ENCODE results near the gene RPL36. TPM values are rescaled to one million over a fixed set of nuclear protein-coding genes. Genes with fewer than 3 reads are reported as not detected.

RPL36 gene
- polyA plus RNA-seq, 1 of the 3 experiments (the other 2 are of a cell fraction): 1,383 TPM

DNA sequence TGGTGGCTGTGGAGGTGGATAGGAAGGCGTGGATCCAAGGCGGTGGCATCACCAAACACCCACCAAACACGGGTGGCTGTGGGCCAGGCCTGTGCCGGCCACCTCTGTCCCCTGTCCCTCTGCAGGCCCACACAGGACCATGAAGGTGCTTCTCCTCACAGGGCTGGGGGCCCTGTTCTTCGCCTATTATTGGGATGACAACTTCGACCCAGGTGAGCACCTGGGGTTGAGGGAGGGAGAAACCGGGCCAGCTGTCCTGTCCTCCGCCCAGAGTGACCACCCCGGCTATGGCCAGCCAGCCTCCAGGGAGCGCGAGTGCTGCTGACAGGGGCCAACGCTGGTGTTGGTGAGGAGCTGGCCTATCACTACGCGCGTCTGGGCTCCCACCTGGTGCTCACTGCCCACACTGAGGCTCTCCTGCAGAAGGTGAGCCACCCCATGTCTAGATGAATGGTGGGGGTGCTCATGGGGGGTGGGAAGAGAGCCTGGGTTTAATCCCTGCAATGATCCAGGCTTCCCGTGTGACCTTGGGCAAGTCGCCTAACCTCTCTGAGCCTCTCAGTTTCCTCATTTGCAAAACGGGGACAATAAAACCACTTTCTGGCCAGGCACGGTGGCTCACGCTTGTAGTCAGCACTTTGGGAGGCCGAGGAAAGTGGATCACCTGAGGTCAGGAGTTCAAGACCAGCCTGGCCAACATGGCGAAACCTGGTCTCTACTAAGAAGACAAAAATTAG is 5.2 kb upstream of the RPL36 start:
- H3K4me3 ChIP-seq (ENCODE audit: low read depth in 2 of 2, low read length in 1 of 2): no peak overlapping the region
- TF ChIP-seq, protein P1, sequence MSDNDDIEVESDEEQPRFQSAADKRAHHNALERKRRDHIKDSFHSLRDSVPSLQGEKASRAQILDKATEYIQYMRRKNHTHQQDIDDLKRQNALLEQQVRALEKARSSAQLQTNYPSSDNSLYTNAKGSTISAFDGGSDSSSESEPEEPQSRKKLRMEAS (IDR thresholded peaks at IDR 0.05; ENCODE audit: low read depth): no peak
- TF ChIP-seq RCOR1 (IDR thresholded peaks at IDR 0.05; ENCODE audit: low read length) (no peak), RFX5 (IDR thresholded peaks at IDR 0.05; ENCODE audit: low read length) (no peak), YY1 (IDR thresholded peaks at IDR 0.05; ENCODE audit: low read depth) (no peak), GATA2 (CRISPR knock-in tag; IDR thresholded peaks at IDR 0.05) (no peak), MEF2A (IDR thresholded peaks at IDR 0.05; ENCODE audit: borderline replicate concordance, low read depth) (no peak), CHD2 (IDR thresholded peaks at IDR 0.05; ENCODE audit: low read length, partially characterized antibody) (no peak), TAF1 (IDR thresholded peaks at IDR 0.05; ENCODE audit: borderline replicate concordance, low read depth, low read length) (no peak), ZBTB33 (IDR thresholded peaks at IDR 0.05; ENCODE audit: borderline replicate concordance, low read depth) (no peak), GABPA (IDR thresholded peaks at IDR 0.05; ENCODE audit: low read depth) (no peak), TEAD4 (IDR thresholded peaks at IDR 0.05; ENCODE audit: borderline replicate concordance, insufficient read depth) (no peak)
- TF ChIP-seq, protein P2, sequence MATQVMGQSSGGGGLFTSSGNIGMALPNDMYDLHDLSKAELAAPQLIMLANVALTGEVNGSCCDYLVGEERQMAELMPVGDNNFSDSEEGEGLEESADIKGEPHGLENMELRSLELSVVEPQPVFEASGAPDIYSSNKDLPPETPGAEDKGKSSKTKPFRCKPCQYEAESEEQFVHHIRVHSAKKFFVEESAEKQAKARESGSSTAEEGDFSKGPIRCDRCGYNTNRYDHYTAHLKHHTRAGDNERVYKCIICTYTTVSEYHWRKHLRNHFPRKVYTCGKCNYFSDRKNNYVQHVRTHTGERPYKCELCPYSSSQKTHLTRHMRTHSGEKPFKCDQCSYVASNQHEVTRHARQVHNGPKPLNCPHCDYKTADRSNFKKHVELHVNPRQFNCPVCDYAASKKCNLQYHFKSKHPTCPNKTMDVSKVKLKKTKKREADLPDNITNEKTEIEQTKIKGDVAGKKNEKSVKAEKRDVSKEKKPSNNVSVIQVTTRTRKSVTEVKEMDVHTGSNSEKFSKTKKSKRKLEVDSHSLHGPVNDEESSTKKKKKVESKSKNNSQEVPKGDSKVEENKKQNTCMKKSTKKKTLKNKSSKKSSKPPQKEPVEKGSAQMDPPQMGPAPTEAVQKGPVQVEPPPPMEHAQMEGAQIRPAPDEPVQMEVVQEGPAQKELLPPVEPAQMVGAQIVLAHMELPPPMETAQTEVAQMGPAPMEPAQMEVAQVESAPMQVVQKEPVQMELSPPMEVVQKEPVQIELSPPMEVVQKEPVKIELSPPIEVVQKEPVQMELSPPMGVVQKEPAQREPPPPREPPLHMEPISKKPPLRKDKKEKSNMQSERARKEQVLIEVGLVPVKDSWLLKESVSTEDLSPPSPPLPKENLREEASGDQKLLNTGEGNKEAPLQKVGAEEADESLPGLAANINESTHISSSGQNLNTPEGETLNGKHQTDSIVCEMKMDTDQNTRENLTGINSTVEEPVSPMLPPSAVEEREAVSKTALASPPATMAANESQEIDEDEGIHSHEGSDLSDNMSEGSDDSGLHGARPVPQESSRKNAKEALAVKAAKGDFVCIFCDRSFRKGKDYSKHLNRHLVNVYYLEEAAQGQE (IDR thresholded peaks at IDR 0.05; ENCODE audit: low read depth, low read length): no peak
- CTCF ChIA-PET: no interaction called here
- POLR2A ChIA-PET: no interaction called here
- H3K36me3 ChIP-seq (replicated peaks in 1 of 2; ENCODE audit: control insufficient read depth in 1 of 2, insufficient read depth in 2 of 2, low read length in 1 of 2): no peaks in the 10 kb centered on the region
- WGBS (ENCODE audit: low lambda C conversion rate): 92% methylated on average over 8 of the region's 22 CpGs
- H3K27ac ChIP-seq (ENCODE audit: low read depth in 2 of 2, low read length in 1 of 2): no peak overlapping the region
- peaks cover 0 to 15% of the 10 kb centered on the region in 2 experiments; a peak in 1 of 4 replicates for H3K4me1 ChIP-seq (ENCODE audit: control insufficient read depth in 1 of 2, insufficient read depth in 2 of 2, low read depth in 1 of 2, low read length in 1 of 2)
- no peaks in the 10 kb centered on the region for H3K27me3 ChIP-seq (ENCODE audit: insufficient read depth)
- no peak for DNase-seq
- no peak overlapping the region for H2AFZ ChIP-seq (ENCODE audit: low read depth)
- no peaks in the 10 kb centered on the region for H3K9me2 ChIP-seq
- no peaks in the 10 kb centered on the region for H4K20me1 ChIP-seq (ENCODE audit: insufficient read depth)
- no peak overlapping the region for H3K9ac ChIP-seq
- peaks cover 20% of the 10 kb centered on the region for H3F3A ChIP-seq (replicated peaks; ENCODE audit: insufficient read depth)
- H3K4me2 ChIP-seq: no peak overlapping the region
- no peaks in the 10 kb centered on the region for H3K9me3 ChIP-seq
- peaks cover 6% of the 10 kb centered on the region; the same call in 1 of the 2 replicates for H3K79me2 ChIP-seq (ENCODE audit: insufficient read depth)
